ENCODE data around the gene DCLK2. TPM values are rescaled to one million over a fixed set of nuclear protein-coding genes. Genes with fewer than 3 reads are reported as not detected.

DCLK2 gene
- total RNA-seq, 1 donor from 2014 or later: 12.6 TPM

DNA sequence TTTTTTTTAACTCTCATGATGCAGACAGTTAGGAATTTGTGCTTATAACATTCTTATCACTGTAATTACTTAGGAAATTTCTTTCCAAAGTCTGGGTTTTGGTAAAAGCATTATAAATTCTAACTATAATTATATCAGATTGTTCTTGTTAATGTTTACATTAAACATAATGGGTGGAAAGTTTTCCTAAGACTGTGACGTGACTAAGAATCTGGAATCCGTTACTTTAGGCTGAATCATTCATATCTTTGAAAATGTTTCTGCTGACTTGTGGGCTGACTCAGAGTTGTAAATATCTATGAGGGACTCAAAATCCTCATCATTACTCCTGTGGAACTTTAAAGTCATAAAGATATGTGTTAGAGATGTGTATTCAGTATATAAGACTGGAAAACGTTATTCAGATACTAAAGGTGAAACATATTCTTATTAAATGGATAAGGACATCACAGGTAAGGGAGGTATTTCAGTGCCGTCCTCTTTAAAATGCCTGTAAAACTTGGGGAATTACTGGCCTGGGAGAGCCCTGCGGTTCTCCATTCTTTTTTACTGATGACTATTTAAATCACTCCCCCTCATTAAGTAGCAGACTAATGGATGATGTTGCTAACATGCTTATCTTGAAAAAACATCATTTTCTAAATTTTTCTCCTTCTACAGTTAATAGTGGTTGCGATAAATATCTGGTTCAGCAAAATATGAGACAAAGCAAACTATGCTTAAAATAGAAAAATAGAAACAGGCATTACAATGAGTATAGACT is 159.0 kb downstream of the DCLK2 start:
- H3K27me3 Mint-ChIP-seq (ENCODE audit: unreplicated experiment): no peaks in the 10 kb centered on the region
- TF ChIP-seq, protein P1, sequence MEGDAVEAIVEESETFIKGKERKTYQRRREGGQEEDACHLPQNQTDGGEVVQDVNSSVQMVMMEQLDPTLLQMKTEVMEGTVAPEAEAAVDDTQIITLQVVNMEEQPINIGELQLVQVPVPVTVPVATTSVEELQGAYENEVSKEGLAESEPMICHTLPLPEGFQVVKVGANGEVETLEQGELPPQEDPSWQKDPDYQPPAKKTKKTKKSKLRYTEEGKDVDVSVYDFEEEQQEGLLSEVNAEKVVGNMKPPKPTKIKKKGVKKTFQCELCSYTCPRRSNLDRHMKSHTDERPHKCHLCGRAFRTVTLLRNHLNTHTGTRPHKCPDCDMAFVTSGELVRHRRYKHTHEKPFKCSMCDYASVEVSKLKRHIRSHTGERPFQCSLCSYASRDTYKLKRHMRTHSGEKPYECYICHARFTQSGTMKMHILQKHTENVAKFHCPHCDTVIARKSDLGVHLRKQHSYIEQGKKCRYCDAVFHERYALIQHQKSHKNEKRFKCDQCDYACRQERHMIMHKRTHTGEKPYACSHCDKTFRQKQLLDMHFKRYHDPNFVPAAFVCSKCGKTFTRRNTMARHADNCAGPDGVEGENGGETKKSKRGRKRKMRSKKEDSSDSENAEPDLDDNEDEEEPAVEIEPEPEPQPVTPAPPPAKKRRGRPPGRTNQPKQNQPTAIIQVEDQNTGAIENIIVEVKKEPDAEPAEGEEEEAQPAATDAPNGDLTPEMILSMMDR (IDR thresholded peaks at IDR 0.05): no peak
- peak overlapping the region; percentile 93 for H3K27ac Mint-ChIP-seq (ENCODE audit: unreplicated experiment)
- peaks cover 23% of the 10 kb centered on the region for H3K36me3 Mint-ChIP-seq (ENCODE audit: unreplicated experiment)
- peaks cover 66% of the 10 kb centered on the region for H3K4me1 Mint-ChIP-seq (ENCODE audit: unreplicated experiment)
- peak overlapping the region; percentile 46 for H3K4me3 Mint-ChIP-seq (ENCODE audit: unreplicated experiment)
- H3K9me3 Mint-ChIP-seq (ENCODE audit: unreplicated experiment): no peaks in the 10 kb centered on the region
- DNase-seq (ENCODE audit: extremely low spot score, unreplicated experiment): no peak

DNA sequence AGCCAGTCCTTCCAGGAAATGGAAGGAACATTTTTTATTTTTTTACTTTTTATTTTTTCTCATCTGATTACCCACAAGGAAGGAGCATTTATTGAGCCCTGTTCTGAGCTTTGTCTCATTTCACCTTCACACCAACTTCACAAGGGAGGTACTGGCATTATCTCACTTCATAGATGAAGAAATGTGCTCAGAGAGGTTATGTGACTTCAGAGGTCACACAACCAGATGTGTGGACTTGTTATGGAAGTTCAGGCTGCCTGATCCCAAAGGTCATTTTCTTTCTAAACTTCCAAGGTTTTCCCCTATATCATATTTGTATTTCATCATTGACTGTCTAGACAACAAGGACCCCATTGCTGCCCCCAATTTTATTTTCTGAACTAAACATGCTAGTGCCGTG is 160.3 kb downstream of the DCLK2 start:
- no peak for DNase-seq (ENCODE audit: extremely low spot score, unreplicated experiment)
- Mint-ChIP-seq H3K27me3 (ENCODE audit: unreplicated experiment) (no peaks in the 10 kb centered on the region), H3K9me3 (ENCODE audit: unreplicated experiment) (no peaks in the 10 kb centered on the region), H3K4me3 (ENCODE audit: unreplicated experiment) (no peak overlapping the region), H3K27ac (ENCODE audit: unreplicated experiment) (peak overlapping the region; percentile 82), H3K36me3 (ENCODE audit: unreplicated experiment) (peaks cover 12% of the 10 kb centered on the region), H3K4me1 (ENCODE audit: unreplicated experiment) (peaks cover 73% of the 10 kb centered on the region)
- TF ChIP-seq, protein P1 (IDR thresholded peaks at IDR 0.05): no peak

DNA sequence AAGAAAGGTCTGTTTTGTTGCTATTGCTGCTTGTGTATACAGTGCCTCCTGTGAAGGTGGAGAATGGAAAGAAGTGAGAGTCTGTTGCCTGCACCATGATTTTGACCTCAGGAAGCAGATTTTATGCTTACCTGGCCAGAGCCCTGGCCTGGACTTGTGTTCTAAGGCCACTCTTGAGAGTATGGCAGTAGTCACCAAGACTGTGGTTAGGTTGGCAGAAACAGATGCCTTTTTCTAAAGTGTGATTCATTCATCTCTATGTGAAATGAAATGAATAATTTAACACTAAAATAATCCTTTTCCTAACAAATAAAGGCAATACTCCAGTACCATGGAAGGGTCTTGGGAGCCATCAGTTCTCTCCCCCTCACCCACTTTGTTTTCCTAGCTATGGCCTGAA is 161.8 kb downstream of the DCLK2 start:
- H3K9me3 Mint-ChIP-seq (ENCODE audit: unreplicated experiment): no peaks in the 10 kb centered on the region
- TF ChIP-seq, protein P1 (IDR thresholded peaks at IDR 0.05): no peak
- no peaks in the 10 kb centered on the region for H3K27me3 Mint-ChIP-seq (ENCODE audit: unreplicated experiment)
- peaks cover 75% of the 10 kb centered on the region for H3K4me1 Mint-ChIP-seq (ENCODE audit: unreplicated experiment)
- no peak for DNase-seq (ENCODE audit: extremely low spot score, unreplicated experiment)
- H3K27ac Mint-ChIP-seq (ENCODE audit: unreplicated experiment): peak overlapping the region; percentile 82
- H3K36me3 Mint-ChIP-seq (ENCODE audit: unreplicated experiment): peaks cover 5% of the 10 kb centered on the region
- H3K4me3 Mint-ChIP-seq (ENCODE audit: unreplicated experiment): no peak overlapping the region

DNA sequence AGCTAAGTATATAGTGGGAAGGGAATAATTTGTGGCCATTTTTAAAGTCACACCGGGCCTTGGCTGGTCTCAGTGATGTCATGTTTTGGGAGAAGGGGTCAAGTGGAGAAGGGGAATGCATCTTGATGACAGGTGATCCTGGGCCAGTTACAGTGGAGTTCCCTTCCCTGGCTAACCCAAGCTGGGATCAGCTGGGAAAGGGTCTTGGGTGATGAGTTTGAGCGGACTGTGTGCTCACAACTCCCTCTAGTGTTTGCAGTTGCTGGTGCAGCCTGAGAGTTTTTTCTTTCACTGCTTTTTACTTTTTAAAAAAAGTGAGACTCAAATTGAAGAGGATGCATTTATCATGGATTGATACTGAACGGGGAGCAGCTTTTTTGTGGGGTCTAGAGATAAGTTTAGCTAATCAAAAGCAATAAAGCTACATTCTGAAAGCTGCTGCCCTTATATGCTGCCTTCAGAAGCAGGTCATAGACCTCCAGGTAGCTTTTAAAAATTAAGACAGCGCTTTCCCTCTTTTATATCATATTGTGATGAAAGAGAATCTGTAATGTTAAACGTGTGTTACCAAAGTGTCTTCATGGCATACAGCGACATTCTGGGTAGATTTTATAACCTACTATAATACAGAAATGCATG is 164.7 kb downstream of the DCLK2 start:
- no peaks in the 10 kb centered on the region for H3K9me3 Mint-ChIP-seq (ENCODE audit: unreplicated experiment)
- H3K36me3 Mint-ChIP-seq (ENCODE audit: unreplicated experiment): peaks cover 14% of the 10 kb centered on the region
- H3K27ac Mint-ChIP-seq (ENCODE audit: unreplicated experiment): no peak overlapping the region
- DNase-seq (ENCODE audit: extremely low spot score, unreplicated experiment): peak; percentile 76
- H3K4me1 Mint-ChIP-seq (ENCODE audit: unreplicated experiment): peaks cover 64% of the 10 kb centered on the region
- TF ChIP-seq, protein P1 (IDR thresholded peaks at IDR 0.05): peak; percentile 93
- no peak overlapping the region for H3K4me3 Mint-ChIP-seq (ENCODE audit: unreplicated experiment)
- H3K27me3 Mint-ChIP-seq (ENCODE audit: unreplicated experiment): no peaks in the 10 kb centered on the region

DNA sequence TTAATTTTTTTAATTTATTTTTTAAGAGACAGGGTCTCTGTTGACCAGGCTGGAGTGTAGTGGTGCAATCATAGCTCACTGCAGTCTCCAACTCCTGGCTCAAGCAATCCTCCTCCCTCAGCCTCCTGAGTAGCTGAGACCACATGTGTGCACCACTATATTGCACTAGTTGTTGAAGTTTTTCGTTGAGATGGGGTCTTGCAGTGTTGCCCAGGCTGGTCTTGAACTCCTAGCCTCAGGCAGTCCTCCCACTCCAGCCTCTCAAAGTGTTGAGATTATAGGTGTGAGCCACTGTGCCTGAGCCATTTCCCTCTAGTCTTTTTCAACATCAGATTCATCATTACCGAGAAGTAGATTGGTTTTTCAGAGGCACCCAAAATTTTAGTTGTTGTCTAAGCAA is 165.7 kb downstream of the DCLK2 start:
- peaks cover 56% of the 10 kb centered on the region for H3K4me1 Mint-ChIP-seq (ENCODE audit: unreplicated experiment)
- TF ChIP-seq, protein P1 (IDR thresholded peaks at IDR 0.05): no peak
- no peaks in the 10 kb centered on the region for H3K9me3 Mint-ChIP-seq (ENCODE audit: unreplicated experiment)
- H3K36me3 Mint-ChIP-seq (ENCODE audit: unreplicated experiment): peaks cover 17% of the 10 kb centered on the region
- no peaks in the 10 kb centered on the region for H3K27me3 Mint-ChIP-seq (ENCODE audit: unreplicated experiment)
- no peak overlapping the region for H3K4me3 Mint-ChIP-seq (ENCODE audit: unreplicated experiment)
- H3K27ac Mint-ChIP-seq (ENCODE audit: unreplicated experiment): peak overlapping the region; percentile 84
- DNase-seq (ENCODE audit: extremely low spot score, unreplicated experiment): no peak
